Neural progenitor cell (in vitro differentiated cells): Measurements from ENCODE around the gene PRSS53.

Source experiments
- EZH2 ChIP-seq: fragments of 200-600 bp; sonication (generic); IDR thresholded peaks from 2 replicates; pipeline ENCODE4 v1.6.1; 2017; ENCODE audit warnings: antibody characterized with exemption, mild to moderate bottlenecking, moderate library complexity
- EZH2phosphoT487 ChIP-seq: fragments of 200-600 bp; sonication (generic); IDR thresholded peaks from 2 replicates; pipeline ENCODE4 v1.6.1; 2017; ENCODE audit warnings: antibody characterized with exemption
- TF ChIP-seq, protein P1 (sequence below): fragments of 200-600 bp; sonication (generic); IDR thresholded peaks from 2 replicates; pipeline ENCODE4 v1.5.1; 2017; ENCODE audit warnings: antibody characterized with exemption, mild to moderate bottlenecking

DNA sequence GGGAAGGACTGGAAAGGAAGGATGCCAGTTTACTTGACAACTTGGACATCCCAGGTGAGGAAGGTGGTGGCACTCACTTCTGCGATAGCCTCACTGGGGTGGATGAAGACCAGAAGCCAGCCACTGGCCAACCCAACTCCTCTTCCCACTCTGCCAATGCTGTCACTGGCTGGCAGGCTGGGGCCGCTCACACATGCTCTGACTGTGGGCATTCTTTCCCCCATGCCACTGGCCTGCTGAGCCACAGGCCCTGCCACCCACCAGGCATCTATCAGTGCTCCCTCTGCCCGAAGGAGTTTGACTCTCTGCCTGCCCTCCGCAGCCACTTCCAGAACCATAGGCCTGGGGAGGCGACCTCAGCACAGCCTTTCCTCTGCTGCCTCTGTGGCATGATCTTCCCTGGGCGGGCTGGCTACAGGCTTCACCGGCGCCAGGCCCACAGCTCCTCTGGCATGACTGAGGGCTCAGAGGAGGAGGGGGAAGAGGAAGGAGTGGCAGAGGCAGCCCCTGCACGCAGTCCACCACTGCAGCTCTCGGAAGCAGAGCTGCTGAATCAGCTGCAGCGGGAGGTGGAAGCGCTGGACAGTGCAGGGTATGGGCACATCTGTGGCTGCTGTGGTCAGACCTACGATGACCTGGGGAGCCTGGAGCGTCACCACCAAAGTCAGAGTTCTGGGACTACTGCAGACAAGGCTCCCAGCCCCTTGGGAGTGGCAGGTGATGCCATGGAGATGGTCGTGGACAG lies 10.0 kb downstream of the PRSS53 start:
- TF ChIP-seq, protein P1, sequence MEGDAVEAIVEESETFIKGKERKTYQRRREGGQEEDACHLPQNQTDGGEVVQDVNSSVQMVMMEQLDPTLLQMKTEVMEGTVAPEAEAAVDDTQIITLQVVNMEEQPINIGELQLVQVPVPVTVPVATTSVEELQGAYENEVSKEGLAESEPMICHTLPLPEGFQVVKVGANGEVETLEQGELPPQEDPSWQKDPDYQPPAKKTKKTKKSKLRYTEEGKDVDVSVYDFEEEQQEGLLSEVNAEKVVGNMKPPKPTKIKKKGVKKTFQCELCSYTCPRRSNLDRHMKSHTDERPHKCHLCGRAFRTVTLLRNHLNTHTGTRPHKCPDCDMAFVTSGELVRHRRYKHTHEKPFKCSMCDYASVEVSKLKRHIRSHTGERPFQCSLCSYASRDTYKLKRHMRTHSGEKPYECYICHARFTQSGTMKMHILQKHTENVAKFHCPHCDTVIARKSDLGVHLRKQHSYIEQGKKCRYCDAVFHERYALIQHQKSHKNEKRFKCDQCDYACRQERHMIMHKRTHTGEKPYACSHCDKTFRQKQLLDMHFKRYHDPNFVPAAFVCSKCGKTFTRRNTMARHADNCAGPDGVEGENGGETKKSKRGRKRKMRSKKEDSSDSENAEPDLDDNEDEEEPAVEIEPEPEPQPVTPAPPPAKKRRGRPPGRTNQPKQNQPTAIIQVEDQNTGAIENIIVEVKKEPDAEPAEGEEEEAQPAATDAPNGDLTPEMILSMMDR = no peak
- TF ChIP-seq EZH2 = no peak
- no peak for TF ChIP-seq EZH2phosphoT487
